ENCODE results near the gene PPP2R2B. TPM values are rescaled to one million over a fixed set of nuclear protein-coding genes. Genes with fewer than 3 reads are reported as not detected.

The PPP2R2B gene
- total and polyA plus RNA-seq, 2 of the 4 experiments (the other 2 are of a cell fraction): not detected

- Histone ChIP-seq H2AK5ac (ENCODE audit: low read depth, low read length) (no peak overlapping the region), H3K9ac (ENCODE audit: low read depth, low read length) (no peak overlapping the region), H4K91ac (ENCODE audit: insufficient read depth, low read depth, low read length) (no peak overlapping the region), H3K4me3 (ENCODE audit: insufficient read depth, low read depth, low read length) (no peak overlapping the region), H2AFZ (replicated peaks; ENCODE audit: low read length, poor library complexity) (no peak overlapping the region), H3K79me1 (ENCODE audit: low read depth in 1 of 2, low read length in 2 of 2) (no peaks in the 10 kb centered on the region), H3K4me2 (ENCODE audit: low read depth, low read length) (no peak overlapping the region), H4K20me1 (ENCODE audit: insufficient read depth, low read length) (no peaks in the 10 kb centered on the region), H2BK120ac (ENCODE audit: low read depth, low read length) (no peak overlapping the region), H3K9me3 (ENCODE audit: control insufficient read depth, insufficient read depth, low read length) (no peaks in the 10 kb centered on the region), H3K4ac (ENCODE audit: low read depth, low read length) (no peak overlapping the region), H3K4me1 (ENCODE audit: control insufficient read depth, insufficient read depth, low read length) (no peaks in the 10 kb centered on the region), H3K56ac (ENCODE audit: extremely low read depth, insufficient read depth, low read length) (no peak overlapping the region), H3K36me3 (ENCODE audit: control insufficient read depth, insufficient read depth, low read length) (no peaks in the 10 kb centered on the region), H4K8ac (ENCODE audit: low read depth in 2 of 2, low read length in 2 of 2) (no peak overlapping the region), H2BK15ac (ENCODE audit: low read depth, low read length) (no peak overlapping the region), H3K18ac (ENCODE audit: low read depth, low read length) (no peak overlapping the region), H3K23ac (ENCODE audit: low read depth, low read length) (no peak overlapping the region), H2BK5ac (ENCODE audit: low read depth, low read length, poor library complexity, severe bottlenecking) (no peak overlapping the region), H3K9me1 (ENCODE audit: insufficient read depth, low read length) (no peaks in the 10 kb centered on the region), H2BK20ac (ENCODE audit: low read depth, low read length) (no peak overlapping the region), H2AK9ac (replicated peaks; ENCODE audit: low read depth, low read length, poor library complexity) (no peak overlapping the region), H3K27me3 (ENCODE audit: control insufficient read depth, insufficient read depth, low read length) (no peaks in the 10 kb centered on the region), H3K27ac (ENCODE audit: insufficient read depth, low read length) (no peak overlapping the region), H3K14ac (replicated peaks; ENCODE audit: low read depth, low read length) (no peak overlapping the region), H4K5ac (ENCODE audit: low read depth, low read length) (no peak overlapping the region)
- ATAC-seq (ENCODE audit: low read depth) (no peak), DNase-seq (no peak)
- no TSS peak for BruUV-seq (replicated peaks)
- POLR2A ChIA-PET (ENCODE audit: unreplicated experiment): no interaction called here
- in situ Hi-C loops (cut with MboI; ENCODE audit: low sequenced_read_pairs) (no loop called here), intact Hi-C loops (cut with micrococcal nuclease) (no loop called here), dilution Hi-C loops (cut with HindIII; ENCODE audit: low sequenced_read_pairs, unreplicated experiment) (no loop called here)
- 25% methylated on average over 2 of the region's 3 CpGs; no CpG with 5 or more reads in 1 of the 2 experiments for WGBS, 2 experiments (ENCODE audit: extremely low coverage in 2 of 2, insufficient read length in 1 of 2)
- TF ChIP-seq SMC3 (IDR thresholded peaks at IDR 0.05; ENCODE audit: low read depth, low read length) (no peak), CEBPB (IDR thresholded peaks at IDR 0.05; ENCODE audit: low read depth, low read length) (no peak), CTCF (conservative IDR thresholded peaks at IDR 0.05; ENCODE audit: low read depth, low read length) (no peak), BHLHE40 (IDR thresholded peaks at IDR 0.05; ENCODE audit: low read depth, low read length) (no peak), RCOR1 (IDR thresholded peaks at IDR 0.05; ENCODE audit: insufficient replicate concordance, low read length) (no peak)
- CTCF ChIA-PET: interaction anchor here (1.1 kb wide), 1 partner anchor 23 kb away, joined by 3 read pairs; no protein-coding TSS in a partner anchor
These were observed 289.6 kb downstream of the PPP2R2B start for GRCh38 chr5:146589028-146589345.
